SK-N-SH (cell line): ENCODE results near the gene KCNG3. TPM values are rescaled to one million over a fixed set of nuclear protein-coding genes. Genes with fewer than 3 reads are reported as not detected.

Experiments used
- CTCF ChIA-PET: fragments of 300-600, 350-600 bp; formaldehyde crosslinking; extraction: SDS; loops from one replicate; lab custom pipeline; 2021; lab: Yijun Ruan, JAX
- POLR2A ChIA-PET: fragments of 350-600 bp; sonication (Branson Sonifier 250); formaldehyde crosslinking; extraction: SDS; loops from one replicate; lab custom pipeline; 2020; ENCODE audit warnings: antibody characterized with exemption, inconsistent platforms; lab: Yijun Ruan, JAX
- DNase-seq: peaks from one replicate; pipeline ENCODE4 v3.0.0; 2012
- H2AFZ ChIP-seq: fragments of 200-600 bp; sonication (generic); 2 replicates; pipeline ENCODE4 v1.8.1; 2016; ENCODE audit warnings: antibody characterized with exemption, mild to moderate bottlenecking, low read depth
- H3F3A ChIP-seq: fragments of 200-600 bp; sonication (generic); replicated peaks from 2 replicates; pipeline ENCODE3; 2016; ENCODE audit warnings: antibody characterized with exemption, mild to moderate bottlenecking; ENCODE audit not compliant: insufficient read depth
- H3K27ac ChIP-seq, 2 experiments: fragments of 200-500 bp in 1 of 2; fragments of 200-600 bp in 1 of 2; sonication (Bioruptor generic) in 1 of 2; sonication (generic), shearing (Covaris generic) in 1 of 2; 2 replicates each; pipeline versions ENCODE4 v1.5.1 to v1.6.1; 2014 to 2016; ENCODE audit warnings: low read depth in 2 of 2, inconsistent platforms in 1 of 2, low read length in 1 of 2, mild to moderate bottlenecking in 1 of 2, mixed read lengths in 1 of 2
- H3K27me3 ChIP-seq: fragments of 200-600 bp; sonication (generic), shearing (Covaris generic); 2 replicates; pipeline ENCODE4 v1.6.1; 2016; ENCODE audit warnings: mixed run types; ENCODE audit not compliant: insufficient read depth
- H3K36me3 ChIP-seq, 2 experiments: fragments of 200-500 bp in 1 of 2; fragments of 200-600 bp in 1 of 2; sonication (Bioruptor generic) in 1 of 2; sonication (generic) in 1 of 2; replicated peaks in 1 of 2; 2 replicates each; pipeline versions ENCODE3 to v1.5.1; 2014 to 2016; ENCODE audit warnings: low read length in 1 of 2, mild to moderate bottlenecking in 1 of 2; ENCODE audit not compliant: insufficient read depth in 2 of 2, control insufficient read depth in 1 of 2
- H3K4me1 ChIP-seq, 2 experiments: fragments of 200-500 bp in 1 of 2; fragments of 200-600 bp in 1 of 2; sonication (Bioruptor generic) in 1 of 2; sonication (generic), shearing (Covaris generic) in 1 of 2; 2 replicates each; pipeline versions ENCODE4 v1.5.1 to v1.6.1; 2014 to 2016; ENCODE audit warnings: low read depth in 1 of 2, low read length in 1 of 2, mixed run types in 1 of 2; ENCODE audit not compliant: insufficient read depth in 2 of 2, control insufficient read depth in 1 of 2
- H3K4me2 ChIP-seq: fragments of 200-600 bp; sonication (generic), shearing (Covaris generic); 2 replicates; pipeline ENCODE4 v1.6.1; 2017; ENCODE audit warnings: mixed run types
- H3K4me3 ChIP-seq, 2 experiments: fragments of 200-500 bp in 1 of 2; fragments of 200-600 bp in 1 of 2; sonication (Bioruptor generic) in 1 of 2; sonication (generic), shearing (Covaris generic) in 1 of 2; 2 replicates each; pipeline versions ENCODE4 v1.5.1 to v1.8.1; 2014 to 2016; ENCODE audit warnings: low read depth in 2 of 2, inconsistent platforms in 1 of 2, low read length in 1 of 2, mild to moderate bottlenecking in 1 of 2, mixed read lengths in 1 of 2, moderate library complexity in 1 of 2
- H3K79me2 ChIP-seq: fragments of 200-600 bp; sonication (generic); 2 replicates; pipeline ENCODE4 v1.8.1; 2017; ENCODE audit warnings: mild to moderate bottlenecking; ENCODE audit not compliant: insufficient read depth
- H3K9ac ChIP-seq: fragments of 200-600 bp; sonication (generic); 2 replicates; pipeline ENCODE4 v1.6.1; 2017; ENCODE audit warnings: mixed run types
- H3K9me2 ChIP-seq: fragments of 200-600 bp; sonication (generic); 2 replicates; pipeline ENCODE4 v1.6.1; 2017; ENCODE audit warnings: mixed run types
- H3K9me3 ChIP-seq: fragments of 200-600 bp; sonication (generic); 2 replicates; pipeline ENCODE4 v1.6.1; 2017; ENCODE audit warnings: mixed run types, mild to moderate bottlenecking, moderate library complexity
- H4K20me1 ChIP-seq: fragments of 200-600 bp; sonication (generic); 2 replicates; pipeline ENCODE4 v1.6.1; 2017; ENCODE audit warnings: mild to moderate bottlenecking, mixed run types; ENCODE audit not compliant: insufficient read depth
- EP300 ChIP-seq, 2 experiments: IDR thresholded peaks; 2 replicates each; pipeline versions ENCODE4 v1.4.0 to v1.6.1; 2012; ENCODE audit warnings: borderline replicate concordance in 1 of 2, low read depth in 1 of 2, low read length in 1 of 2
- NRF1 ChIP-seq: IDR thresholded peaks from 2 replicates; pipeline ENCODE4 v1.6.1; 2012; ENCODE audit warnings: low read depth, mild to moderate bottlenecking, low read length
- SIN3A ChIP-seq: IDR thresholded peaks from 2 replicates; pipeline ENCODE4 v1.6.1; 2012; ENCODE audit warnings: low read depth, mild to moderate bottlenecking, low read length, moderate library complexity, borderline replicate concordance
- WGBS: methylation state at CpG from one replicate; pipeline ENCODE4 v1.1.6; 2017; ENCODE audit warnings: low lambda C conversion rate; 5-methylcytosine and 5-hydroxymethylcytosine counted together
- polyA plus RNA-seq, 3 experiments: library from polyadenylated mRNA; depleted of rRNA; stranded (reverse); fragments of >200 nt; gene quantifications; 2 replicates each; pipeline ENCODE4 v1.2.3, GENCODE V29; 2012
- small RNA-seq, 7 experiments: library from RNA; depleted of rRNA; stranded (forward); fragments of <200 nt; gene quantifications; one replicate each; pipeline ENCODE3, GENCODE V24; 2012

The KCNG3 gene
- polyA plus RNA-seq, 1 of the 3 experiments (the other 2 are of a cell fraction), result 0.03 TPM

DNA sequence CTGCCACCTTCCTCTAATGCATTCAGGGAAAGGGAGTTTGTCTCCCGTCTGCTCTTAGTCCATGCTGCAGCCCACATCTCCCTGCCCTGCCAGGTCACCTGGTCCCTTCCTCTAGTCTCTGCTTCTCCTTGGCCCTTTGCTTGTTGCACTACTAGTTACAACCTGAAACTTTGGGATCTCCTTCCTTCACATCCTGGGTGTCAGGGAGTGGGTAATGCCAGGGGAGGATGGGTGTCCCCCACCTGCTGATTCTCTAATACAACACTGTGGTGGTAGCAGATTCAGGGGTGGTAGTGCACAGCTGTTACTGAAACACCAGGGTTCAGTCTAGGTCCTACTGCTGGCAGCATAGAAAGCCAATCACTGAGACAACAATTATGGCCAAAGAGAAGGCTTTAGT, 101.6 kb downstream of the KCNG3 start:
- Histone ChIP-seq H3K9ac (no peak overlapping the region), H3K27me3 (no peaks in the 10 kb centered on the region; the same call in 1 of the 2 replicates), H3K4me1 (no peaks in the 10 kb centered on the region; a peak in 2 of 4 replicates), H3K4me2 (no peak overlapping the region), H4K20me1 (no peaks in the 10 kb centered on the region), H3K36me3 (no peaks in the 10 kb centered on the region), H2AFZ (no peak overlapping the region), H3K9me2 (no peaks in the 10 kb centered on the region), H3K4me3 (no peak overlapping the region), H3K9me3 (no peaks in the 10 kb centered on the region), H3K79me2 (no peaks in the 10 kb centered on the region), H3K27ac (no peak overlapping the region), H3F3A (no peaks in the 10 kb centered on the region)
- no peak for DNase-seq
- POLR2A ChIA-PET, result no interaction called here
- 96% methylated on average over 1 of the region's 1 CpG for WGBS
- CTCF ChIA-PET, result interaction anchor here (1.2 to 3.2 kb wide), 5 partner anchors 8 to 21 kb away, joined by 3 to 20 read pairs (median 6); no protein-coding TSS in a partner anchor
- TF ChIP-seq EP300 (IDR thresholded peaks at IDR 0.05; ENCODE audit: borderline replicate concordance in 1 of 2, low read depth in 1 of 2, low read length in 1 of 2) (no peak), SIN3A (no peak), NRF1 (no peak)

Small RNA genes within 50 kb of the gene (small RNA-seq; reads per million reads assigned to genes)
- gene RF00017 (0 reads per million in 7 experiments), gene RF00612 (0 reads per million in 7 experiments)

Other genes with a start within 250 kb of the KCNG3 start
- 77.6 and 82.3 TPM in 2 replicates for gene COX7A2L, start 132.8 kb downstream of the KCNG3 start, polyA plus RNA-seq (2012; rRNA removed)
- gene MTA3, start 74.7 kb upstream of the KCNG3 start, polyA plus RNA-seq (2012; rRNA removed), result 30.8 and 32.3 TPM in 2 replicates